HCT116 (cell line): ENCODE data around the gene PMEPA1. TPM values are rescaled to one million over a fixed set of nuclear protein-coding genes. Genes with fewer than 3 reads are reported as not detected.

Source experiments
- ATAC-seq: fragments of 200-7000 bp; cut with Tn5 transposase; 2 replicates; pipeline ENCODE4 v1.9.1; 2020; ENCODE audit warnings: mild to moderate bottlenecking, moderate library complexity
- BruUV-seq: library from RNA; stranded (reverse); fragments of 400-500 nt; replicated peaks from 2 replicates; lab custom pipeline; 2021; lab: Mats Ljungman, UMichigan
- CTCF ChIA-PET: fragments of 300-600 bp; sonication (Branson Sonifier 250); formaldehyde crosslinking; loops from one replicate; lab custom pipeline; 2021; ENCODE audit warnings: antibody characterized with exemption; lab: Charles Lee
- POLR2A ChIA-PET: fragments of 300-600, 350-600 bp; sonication (Branson Sonifier 250); formaldehyde crosslinking; loops from one replicate; lab custom pipeline; 2021; ENCODE audit warnings: antibody characterized with exemption; lab: Charles Lee
- RAD21 ChIA-PET, 2 experiments: fragments of 300-600 bp; sonication (Branson Sonifier 250); formaldehyde crosslinking; loops; one replicate each; lab custom pipeline; 2023; ENCODE audit warnings: low total read pairs in 2 of 2; ENCODE audit not compliant: uncharacterized antibody in 2 of 2, unreplicated experiment in 2 of 2, low non-redundant PET in 1 of 2; lab: Charles Lee
- DNase-seq: peaks from one replicate; pipeline ENCODE4 v3.0.0-alpha.2; 2010; ENCODE audit warnings: low read depth, low spot score
- H2AFZ ChIP-seq: fragments of 200-600 bp; shearing (Covaris generic), sonication (generic); 2 replicates; pipeline ENCODE4 v1.6.1; 2017; ENCODE audit warnings: low read depth, mixed run types, mixed read lengths, antibody characterized with exemption, low read length; ENCODE audit not compliant: poor library complexity, severe bottlenecking
- H3K27ac ChIP-seq: 2 replicates; pipeline ENCODE4 v1.5.1; 2012; ENCODE audit warnings: low read depth, low read length
- H3K27me3 ChIP-seq: fragments of 200-600 bp; sonication (generic); 2 replicates; pipeline ENCODE4 v1.6.1; 2016; ENCODE audit warnings: mixed run types, low read length, mixed read lengths; ENCODE audit not compliant: insufficient read depth
- H3K36me3 ChIP-seq, 2 experiments: fragments of 200-500 bp in 1 of 2; fragments of 200-600 bp in 1 of 2; sonication (Bioruptor generic) in 1 of 2; sonication (generic) in 1 of 2; 2 replicates each; pipeline versions ENCODE4 v1.5.1 to v1.6.1; 2014 to 2016; ENCODE audit warnings: low read length in 2 of 2, inconsistent platforms in 1 of 2, mixed read lengths in 1 of 2, mixed run types in 1 of 2; ENCODE audit not compliant: insufficient read depth in 2 of 2, control insufficient read depth in 1 of 2
- H3K4me1 ChIP-seq, 2 experiments: fragments of 200-600 bp in 1 of 2; sonication (generic) in 1 of 2; 2 replicates each; pipeline versions ENCODE4 v1.5.1 to v1.6.1; 2012 to 2017; ENCODE audit warnings: low read length in 2 of 2, inconsistent platforms in 1 of 2, mild to moderate bottlenecking in 1 of 2, mixed read lengths in 1 of 2, mixed run types in 1 of 2, moderate library complexity in 1 of 2; ENCODE audit not compliant: insufficient read depth in 2 of 2, control insufficient read depth in 1 of 2
- H3K4me2 ChIP-seq: fragments of 200-600 bp; sonication (generic); 2 replicates; pipeline ENCODE4 v1.6.1; 2017; ENCODE audit warnings: mixed run types, low read length, mixed read lengths
- H3K4me3 ChIP-seq, 2 experiments: fragments of 200-600 bp in 1 of 2; sonication (generic) in 1 of 2; replicated peaks in 1 of 2; 2 replicates each; pipeline ENCODE4 v1.5.1; 2011 to 2016; ENCODE audit warnings: low read length in 2 of 2, control low read depth in 1 of 2, low read depth in 1 of 2, mild to moderate bottlenecking in 1 of 2, mixed read lengths in 1 of 2, mixed run types in 1 of 2
- H3K79me2 ChIP-seq: fragments of 200-600 bp; sonication (generic); 2 replicates; pipeline ENCODE4 v1.6.1; 2017; ENCODE audit warnings: mild to moderate bottlenecking, mixed run types, low read length, moderate library complexity, mixed read lengths; ENCODE audit not compliant: insufficient read depth
- H3K9ac ChIP-seq: fragments of 200-600 bp; sonication (generic); 2 replicates; pipeline ENCODE4 v1.6.1; 2016; ENCODE audit warnings: low read length, mixed read lengths
- H3K9me2 ChIP-seq: fragments of 200-600 bp; sonication (generic), shearing (Covaris generic); 2 replicates; pipeline ENCODE4 v1.6.1; 2017; ENCODE audit warnings: mixed run types, mild to moderate bottlenecking, moderate library complexity; ENCODE audit not compliant: insufficient read depth
- H3K9me3 ChIP-seq, 2 experiments: fragments of 200-500 bp in 1 of 2; fragments of 200-600 bp in 1 of 2; sonication (Bioruptor generic) in 1 of 2; sonication (generic) in 1 of 2; 2 replicates each; pipeline ENCODE4 v1.6.1; 2014 to 2017; ENCODE audit warnings: low read length in 2 of 2, mixed read lengths in 2 of 2, inconsistent platforms in 1 of 2, low read depth in 1 of 2, mild to moderate bottlenecking in 1 of 2, mixed run types in 1 of 2, moderate library complexity in 1 of 2; ENCODE audit not compliant: control insufficient read depth in 1 of 2, insufficient read depth in 1 of 2
- H4K20me1 ChIP-seq: fragments of 200-600 bp; sonication (generic), shearing (Covaris generic); 2 replicates; pipeline ENCODE4 v1.6.1; 2017; ENCODE audit warnings: mixed run types, mild to moderate bottlenecking, moderate library complexity; ENCODE audit not compliant: insufficient read depth
- ATF3 ChIP-seq: IDR thresholded peaks from 2 replicates; pipeline ENCODE4 v1.6.1; 2012
- CTCF ChIP-seq, 3 experiments: fragments of 200-600 bp in 1 of 3; sonication (generic) in 1 of 3; IDR thresholded peaks in 2 of 3; conservative IDR thresholded peaks in 1 of 3; 2 replicates each; pipeline ENCODE4 v1.5.1; 2012 to 2017; ENCODE audit warnings: low read depth in 2 of 3, low read length in 2 of 3, antibody characterized with exemption in 1 of 3, borderline replicate concordance in 1 of 3, control low read depth in 1 of 3, mild to moderate bottlenecking in 1 of 3, mixed read lengths in 1 of 3, mixed run types in 1 of 3, moderate library complexity in 1 of 3; ENCODE audit not compliant: insufficient read depth in 1 of 3
- ELF1 ChIP-seq: IDR thresholded peaks from 2 replicates; pipeline ENCODE4 v1.6.1; 2012; ENCODE audit warnings: low read depth, borderline replicate concordance
- EZH2phosphoT487 ChIP-seq: fragments of 200-600 bp; IDR thresholded peaks from 2 replicates; pipeline ENCODE4 v1.6.1; 2018; ENCODE audit warnings: antibody characterized with exemption, borderline replicate concordance
- FOSL1 ChIP-seq: IDR thresholded peaks from 2 replicates; pipeline ENCODE4 v1.6.1; 2012; ENCODE audit warnings: low read depth
- JUND ChIP-seq: IDR thresholded peaks from 2 replicates; pipeline ENCODE4 v1.6.1; 2012
- RAD21 ChIP-seq: IDR thresholded peaks from 2 replicates; pipeline ENCODE4 v1.6.1; 2012; ENCODE audit warnings: low read depth, mild to moderate bottlenecking
- REST ChIP-seq: IDR thresholded peaks from 2 replicates; pipeline ENCODE4 v1.6.1; 2012; ENCODE audit warnings: low read depth
- SIN3A ChIP-seq: IDR thresholded peaks from 2 replicates; pipeline ENCODE4 v1.6.1; 2012; ENCODE audit warnings: low read depth
- SRF ChIP-seq: IDR thresholded peaks from 2 replicates; pipeline ENCODE4 v1.6.1; 2012; ENCODE audit warnings: low read depth
- YY1 ChIP-seq: IDR thresholded peaks from 2 replicates; pipeline ENCODE4 v1.6.1; 2011; ENCODE audit warnings: low read length, low read depth, moderate library complexity, mild to moderate bottlenecking; ENCODE audit not compliant: insufficient replicate concordance; ENCODE audit errors: extremely low read depth
- intact Hi-C: fragments of 100-400 bp; cut with micrococcal nuclease; formaldehyde crosslinking; loops from 2 replicates; pipeline ENCODE4 v1.10.0; 2022
- total RNA-seq: library from RNA; stranded (reverse); gene quantifications from one replicate; pipeline ENCODE4 v1.2.1, GENCODE V29; 2021; ENCODE audit not compliant: unreplicated experiment

PMEPA1 gene
- total RNA-seq, 1 experiment from 2014 or later = 0.64 TPM

- ChIA-PET RAD21 (no interaction called here), CTCF (no interaction called here), POLR2A (no interaction called here)
- Histone ChIP-seq H3K27me3 (peaks cover 22% of the 10 kb centered on the region; the same call in 1 of the 2 replicates), H3K9me2 (no peaks in the 10 kb centered on the region), H3K79me2 (no peaks in the 10 kb centered on the region), H3K36me3 (no peaks in the 10 kb centered on the region), H4K20me1 (no peaks in the 10 kb centered on the region), H3K9me3 (no peaks in the 10 kb centered on the region), H2AFZ (no peak overlapping the region), H3K4me1 (peaks cover 6 to 15% of the 10 kb centered on the region in 2 experiments), H3K9ac (no peak overlapping the region), H3K27ac (no peak overlapping the region), H3K4me2 (no peak overlapping the region), H3K4me3 (no peak overlapping the region)
- BruUV-seq = no TSS peak
- intact Hi-C loops = no loop called here
- TF ChIP-seq SRF (no peak), SIN3A (no peak), ATF3 (no peak), EZH2phosphoT487 (no peak), FOSL1 (no peak), YY1 (no peak)
- DNase-seq (no peak), ATAC-seq (no peak)
Observed at GRCh38 chr20:57615445-57615811, 94.4 kb downstream of the PMEPA1 start.

GRCh38 chr20:57614490-57615444 is 95.0 kb downstream of the PMEPA1 start:
- no peak overlapping the region for H3K4me3 ChIP-seq
- BruUV-seq = no TSS peak
- H3K9me3 ChIP-seq = no peaks in the 10 kb centered on the region
- no peak overlapping the region for H3K9ac ChIP-seq
- H3K4me1 ChIP-seq = peaks cover 6 to 15% of the 10 kb centered on the region in 2 experiments
- H2AFZ ChIP-seq = no peak overlapping the region
- no peaks in the 10 kb centered on the region for H4K20me1 ChIP-seq
- TF ChIP-seq RAD21 (no peak), JUND (no peak), REST (no peak), FOSL1 (no peak), CTCF (IDR thresholded peaks at IDR 0.05 in 2 of 3, conservative IDR thresholded peaks at IDR 0.05 in 1 of 3; ENCODE audit: borderline replicate concordance in 1 of 3, insufficient read depth in 1 of 3, low read depth in 2 of 3, low read length in 2 of 3) (no peak), ELF1 (no peak), SIN3A (no peak), ATF3 (no peak), YY1 (no peak)
- no peaks in the 10 kb centered on the region for H3K9me2 ChIP-seq
- no peaks in the 10 kb centered on the region for H3K36me3 ChIP-seq
- intact Hi-C loops = no loop called here
- DNase-seq = no peak
- H3K79me2 ChIP-seq = no peaks in the 10 kb centered on the region
- no peak for ATAC-seq
- peaks cover 22% of the 10 kb centered on the region; the same call in 1 of the 2 replicates for H3K27me3 ChIP-seq
- H3K27ac ChIP-seq = no peak overlapping the region
- ChIA-PET CTCF (no interaction called here), POLR2A (no interaction called here), RAD21 (no interaction called here)
- no peak overlapping the region for H3K4me2 ChIP-seq
